GM18868 (cell line): ENCODE data around the gene CHGA.

Experiments used
- ATAC-seq: cut with Tn5 transposase; IDR thresholded peaks from one replicate; pipeline ENCODE4 v1.9.1; 2021; ENCODE audit warnings: mild to moderate bottlenecking, moderate library complexity; ENCODE audit not compliant: unreplicated experiment

Gene CHGA

DNA sequence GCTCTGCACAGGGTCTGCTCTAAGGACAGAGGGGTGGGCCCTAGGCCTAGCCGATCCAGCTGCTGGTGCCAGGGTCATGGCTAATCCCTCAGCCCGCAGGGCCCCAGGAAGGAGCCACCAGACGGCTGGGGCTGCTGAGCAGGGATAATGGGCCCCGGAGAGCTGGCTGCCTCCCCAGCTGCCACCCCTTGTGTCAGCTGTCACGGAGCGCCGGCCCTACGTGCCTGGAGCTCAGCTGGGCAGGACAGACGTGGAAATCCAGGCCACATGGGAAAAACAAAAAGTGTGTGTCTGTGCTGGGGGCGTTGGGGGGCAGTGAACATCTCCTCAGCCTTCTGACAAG, 36.2 kb downstream of the CHGA start:
- no peak for ATAC-seq

DNA sequence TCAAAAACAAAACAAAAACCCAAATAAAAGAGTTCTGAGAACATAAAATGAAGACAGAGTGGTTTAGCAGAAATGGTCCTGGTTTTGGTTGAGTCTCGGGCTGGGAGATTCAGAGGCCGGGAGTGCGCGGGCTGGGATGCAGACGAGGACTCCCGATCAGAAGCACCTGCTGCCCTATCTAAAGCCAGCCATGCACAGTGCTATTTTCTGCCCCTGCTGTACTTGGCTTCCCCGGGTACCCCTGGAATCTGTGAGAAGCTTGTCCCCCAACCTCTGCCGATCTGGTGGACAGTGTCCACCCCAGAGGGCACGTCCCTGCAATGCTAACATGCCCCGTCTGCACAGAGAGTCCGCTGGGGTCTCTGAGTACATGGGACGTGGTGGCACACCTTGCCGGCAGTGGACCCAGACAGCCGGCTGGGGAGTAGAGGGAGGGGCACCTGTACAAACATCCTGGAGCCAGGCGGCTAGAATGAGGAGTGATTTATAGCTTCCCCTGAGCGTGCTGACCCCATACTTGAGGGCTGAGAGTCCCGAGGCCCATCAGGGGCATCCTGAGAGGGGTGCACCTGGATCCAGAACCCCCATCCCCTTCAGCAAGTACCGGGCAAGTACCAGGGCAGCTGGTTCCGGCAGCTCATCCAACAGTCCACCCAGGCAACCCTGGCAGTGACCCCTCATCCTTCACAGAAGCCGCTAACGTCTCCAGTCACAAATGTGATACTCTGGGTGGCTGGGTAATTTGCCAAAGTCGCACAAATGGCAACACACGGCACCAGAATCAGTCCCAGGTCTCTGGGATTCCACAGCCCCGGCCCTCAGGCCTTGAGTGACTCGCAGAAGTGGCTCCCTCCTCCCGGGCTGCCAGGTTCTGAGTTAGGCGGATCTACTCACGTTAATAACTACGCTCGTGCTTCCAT, 37.1 kb downstream of the CHGA start:
- no peak for ATAC-seq

GRCh38 chr14:92960706-92961566, 38.0 kb downstream of the CHGA start:
- ATAC-seq: no peak

DNA sequence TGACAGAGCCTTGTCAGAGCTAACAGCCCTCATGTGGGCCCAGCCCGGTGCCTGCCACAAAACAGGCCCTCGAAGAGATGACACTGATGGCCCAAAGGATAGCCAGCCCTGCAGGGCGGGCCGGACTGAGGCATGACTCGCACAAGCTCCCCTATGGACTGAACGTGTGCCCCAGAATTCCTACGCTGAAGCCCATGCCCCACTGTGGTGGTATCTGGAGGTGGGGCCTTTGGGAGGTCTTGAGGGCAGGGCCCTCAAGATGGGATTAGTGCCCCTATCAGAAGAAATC, 38.6 kb downstream of the CHGA start:
- ATAC-seq: no peak

GRCh38 chr14:92962031-92962830, 39.3 kb downstream of the CHGA start:
- ATAC-seq: no peak

DNA sequence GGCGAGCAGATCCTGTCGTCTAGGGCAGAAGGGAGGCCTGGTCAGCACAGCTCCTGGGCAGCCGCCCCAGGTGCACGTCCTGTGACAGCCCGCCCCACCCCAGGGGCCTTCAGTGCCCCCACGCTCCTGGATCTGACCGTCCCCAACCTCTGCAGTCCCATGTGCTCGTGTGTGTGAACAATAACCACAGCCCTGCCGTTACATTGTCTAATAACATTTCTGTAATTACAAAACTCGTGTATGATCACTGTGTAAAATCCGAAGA, 39.8 kb downstream of the CHGA start:
- no peak for ATAC-seq

- ATAC-seq: no peak
These were observed 40.6 kb downstream of the CHGA start for GRCh38 chr14:92963301-92964123.

GRCh38 chr14:92964124-92965109, 41.5 kb downstream of the CHGA start:
- ATAC-seq: no peak

DNA sequence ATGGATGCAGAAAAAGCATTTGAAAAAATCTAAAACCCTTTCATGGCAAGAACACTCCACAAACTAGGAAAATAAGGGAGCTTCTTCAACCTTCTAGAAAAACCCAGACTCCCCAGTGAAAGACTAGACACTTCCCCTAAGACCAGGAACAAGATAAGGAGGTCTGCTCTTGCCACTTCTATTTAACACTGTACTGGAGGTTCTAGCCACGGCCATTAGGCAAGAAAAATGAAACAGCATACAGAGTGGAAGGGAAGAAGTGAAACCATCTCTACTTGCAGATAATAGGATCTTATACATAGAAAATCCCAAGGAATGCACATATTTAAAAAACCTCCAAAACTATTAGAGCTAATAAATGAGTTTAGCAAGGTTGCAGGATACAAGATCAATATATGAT, 42.3 kb downstream of the CHGA start:
- no peak for ATAC-seq

GRCh38 chr14:92967346-92967926, 44.5 kb downstream of the CHGA start:
- ATAC-seq: no peak

GRCh38 chr14:92968291-92969020, 45.5 kb downstream of the CHGA start:
- no peak for ATAC-seq

DNA sequence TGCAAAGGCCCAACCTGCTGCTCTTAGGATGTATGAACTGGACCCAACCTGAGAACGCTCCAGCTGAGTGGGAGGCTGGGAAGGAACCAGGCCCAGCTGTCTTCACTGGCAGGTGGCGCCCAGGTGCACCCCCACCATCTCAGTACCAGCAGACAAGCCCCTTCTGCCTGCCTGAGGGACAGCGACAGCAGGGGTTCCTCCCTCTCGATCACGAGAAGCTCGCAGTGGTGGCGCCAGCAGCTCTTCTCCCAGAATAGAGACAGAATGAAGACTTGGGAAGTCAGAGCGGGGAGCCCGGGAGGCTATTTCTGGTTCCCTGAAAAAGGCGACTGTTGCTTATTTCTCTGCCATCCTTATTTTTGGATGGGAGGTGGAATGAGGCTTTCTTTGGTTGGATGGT, 46.5 kb downstream of the CHGA start:
- ATAC-seq: no peak

DNA sequence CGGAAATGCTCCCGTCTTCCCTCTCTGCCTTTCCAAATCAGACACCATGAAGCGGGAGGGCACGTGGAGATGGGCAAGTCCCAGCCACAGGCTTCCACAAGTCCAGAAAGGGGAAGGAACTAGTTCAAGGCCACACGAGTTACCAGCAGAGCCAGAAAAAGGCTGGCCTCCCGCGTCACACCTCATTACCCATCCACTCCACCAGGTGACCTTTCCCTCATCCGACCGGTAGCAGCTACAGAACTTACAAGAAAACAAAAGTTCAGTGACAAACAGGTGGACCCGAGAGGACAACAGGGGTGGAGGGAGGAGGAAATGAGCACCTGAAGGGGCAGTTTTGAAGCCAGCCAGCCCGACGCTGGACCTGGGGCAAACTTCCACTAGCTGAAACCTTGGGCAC, 46.9 kb downstream of the CHGA start:
- no peak for ATAC-seq

DNA sequence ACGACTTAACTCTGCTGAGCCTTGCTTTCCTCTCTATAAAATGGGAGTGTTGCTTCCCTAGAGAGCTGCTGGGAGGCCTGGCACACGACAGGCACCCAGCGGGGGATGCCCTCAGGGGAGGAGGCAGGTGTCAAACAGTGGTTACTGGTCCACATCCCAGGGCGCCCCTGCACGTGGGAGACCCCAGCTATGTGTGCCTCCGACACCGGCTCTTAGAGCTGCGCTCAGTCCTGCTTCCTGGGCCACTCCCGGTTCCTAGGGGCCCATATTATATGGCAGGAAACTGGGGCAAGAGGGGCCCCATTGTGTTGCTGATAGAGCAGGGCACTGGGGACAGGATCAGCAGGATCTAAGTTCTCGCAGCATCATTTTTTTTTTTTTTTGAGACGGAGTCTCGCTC, 47.3 kb downstream of the CHGA start:
- no peak for ATAC-seq

DNA sequence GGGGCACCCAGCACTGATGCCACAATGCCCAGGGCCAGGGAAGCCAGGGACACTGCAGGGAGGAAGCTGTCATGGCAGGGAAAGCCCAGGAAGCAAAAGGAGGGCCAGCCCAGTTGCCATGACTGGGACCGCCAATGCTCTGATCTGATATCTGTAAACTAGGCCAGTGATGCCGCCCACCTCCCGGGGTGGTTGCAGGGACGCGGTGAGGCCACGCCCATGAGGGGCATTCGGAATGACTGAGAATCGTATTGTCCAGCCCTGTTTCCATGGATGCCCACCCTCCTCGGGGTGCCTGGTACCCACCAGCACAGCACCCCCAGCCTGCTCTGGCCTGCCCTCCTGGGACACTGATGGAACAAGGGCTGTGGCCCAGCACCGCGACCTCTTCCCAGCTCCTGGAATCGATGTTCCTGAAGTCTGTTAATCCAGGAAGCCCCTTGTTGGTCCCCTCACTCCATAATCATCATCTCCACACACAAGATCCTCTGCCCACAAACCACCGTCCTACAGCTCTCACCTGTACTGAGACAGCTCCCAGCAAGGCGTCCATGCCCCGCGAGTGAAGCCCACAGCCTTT, 48.7 kb downstream of the CHGA start:
- no peak for ATAC-seq

DNA sequence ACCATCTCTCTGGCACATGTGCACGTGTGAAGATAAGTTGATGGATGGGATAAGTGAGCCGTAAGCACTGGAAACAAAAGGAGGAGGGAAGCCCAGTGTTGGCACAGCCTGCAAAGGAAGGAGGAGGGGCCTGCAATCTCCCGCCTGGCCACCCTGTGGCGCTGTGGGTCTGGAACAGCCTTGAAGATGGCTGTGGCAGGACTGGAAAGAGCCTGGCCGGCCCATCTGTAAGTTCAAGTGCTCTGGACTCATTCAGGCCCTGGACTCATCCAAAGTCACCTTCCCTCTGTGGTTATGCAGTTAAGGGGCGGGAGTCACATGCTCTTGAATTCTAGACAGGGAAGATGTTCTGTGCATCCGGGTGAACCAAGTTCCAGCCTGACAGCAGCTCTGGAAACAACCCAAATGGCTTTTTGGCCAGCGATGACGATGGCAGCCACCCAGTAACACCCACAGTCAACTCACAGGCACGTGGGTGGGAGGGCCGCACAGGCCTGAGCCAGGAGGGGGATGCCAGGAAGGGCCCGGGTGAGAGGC, 50.4 kb downstream of the CHGA start:
- ATAC-seq: no peak

GRCh38 chr14:92973798-92974372, 50.9 kb downstream of the CHGA start:
- ATAC-seq: no peak
